Measurements from ENCODE around the gene STARD3.

GRCh38 chr17:39706921-39707337 lies 70.0 kb downstream of the STARD3 start:
- TF ChIP-seq POLR2AphosphoS5 (IDR thresholded peaks at IDR 0.05; ENCODE audit: borderline replicate concordance, low read depth, low read length) = no peak
- no peak for TF ChIP-seq FOXP2 (optimal IDR thresholded peaks at IDR 0.05; ENCODE audit: control extremely low read depth, extremely low read length, insufficient read depth)
